HuH-7 (cell line): Measurements from ENCODE around the gene C8G.

ENCODE experiments used
- DNase-seq: peaks from one replicate; pipeline ENCODE4 v3.0.0; 2011; ENCODE audit warnings: low spot score

Gene C8G

DNA sequence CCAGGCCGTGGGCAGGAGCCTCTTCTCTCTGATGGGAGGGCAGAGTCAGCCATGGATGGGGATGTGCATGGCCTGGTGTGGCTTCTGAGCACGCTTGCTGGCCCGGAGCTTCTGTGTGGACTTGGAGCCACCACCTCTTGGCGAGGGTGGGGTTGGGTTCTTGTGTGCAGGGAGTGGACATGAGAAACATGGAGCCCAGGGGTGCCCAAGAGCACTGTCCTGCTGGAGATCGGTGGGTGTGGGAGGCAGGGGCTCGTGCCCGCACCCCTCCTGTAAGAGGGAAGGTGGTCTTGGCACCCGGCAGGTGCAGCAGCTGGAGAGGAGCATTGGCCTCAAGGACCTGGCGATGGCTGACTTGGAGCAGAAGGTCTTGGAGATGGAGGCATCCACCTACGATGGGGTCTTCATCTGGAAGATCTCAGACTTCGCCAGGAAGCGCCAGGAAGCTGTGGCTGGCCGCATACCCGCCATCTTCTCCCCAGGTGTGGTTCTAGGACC is 24.3 kb upstream of the C8G start:
- no peak for DNase-seq

DNA sequence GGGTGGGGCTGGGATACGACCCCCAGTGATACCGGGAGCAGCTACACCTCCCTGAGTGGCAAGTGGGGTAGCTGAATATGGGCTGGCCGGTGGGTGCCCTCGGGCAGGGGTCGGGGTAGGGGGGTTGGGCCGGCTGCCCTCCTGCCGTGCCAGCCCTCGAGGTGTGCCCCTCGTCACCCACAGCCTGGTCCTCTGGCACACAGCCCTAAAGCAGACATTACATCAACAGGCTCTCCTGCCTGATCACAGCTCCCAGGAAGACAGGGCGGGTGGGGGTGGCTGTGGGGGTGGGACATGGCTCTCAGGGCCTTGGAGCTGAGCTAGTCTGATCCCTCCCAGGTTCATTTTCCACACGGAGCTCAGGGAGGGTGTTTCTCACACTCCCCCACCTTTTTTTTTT is 23.7 kb upstream of the C8G start:
- DNase-seq: no peak

DNA sequence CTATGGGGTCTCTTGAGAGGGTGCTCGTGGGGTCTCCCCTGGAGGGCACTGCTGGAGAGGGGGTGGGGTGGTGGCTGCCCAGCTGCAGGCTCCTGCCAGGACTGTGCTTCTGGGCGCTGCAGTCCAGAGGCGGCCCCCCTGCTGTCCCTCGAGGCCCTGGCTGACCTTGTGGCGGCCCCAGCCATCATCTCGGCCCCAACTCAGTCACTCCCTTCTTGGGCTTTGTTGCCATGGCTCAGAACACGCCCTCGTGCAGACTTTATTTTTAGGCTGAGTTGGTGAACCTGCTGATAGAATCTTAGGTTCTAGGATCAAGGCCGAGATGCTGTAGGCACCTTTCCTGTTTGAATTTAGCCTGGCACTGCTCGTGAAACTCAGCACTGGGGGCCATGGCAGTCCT is 23.3 kb upstream of the C8G start:
- no peak for DNase-seq

DNA sequence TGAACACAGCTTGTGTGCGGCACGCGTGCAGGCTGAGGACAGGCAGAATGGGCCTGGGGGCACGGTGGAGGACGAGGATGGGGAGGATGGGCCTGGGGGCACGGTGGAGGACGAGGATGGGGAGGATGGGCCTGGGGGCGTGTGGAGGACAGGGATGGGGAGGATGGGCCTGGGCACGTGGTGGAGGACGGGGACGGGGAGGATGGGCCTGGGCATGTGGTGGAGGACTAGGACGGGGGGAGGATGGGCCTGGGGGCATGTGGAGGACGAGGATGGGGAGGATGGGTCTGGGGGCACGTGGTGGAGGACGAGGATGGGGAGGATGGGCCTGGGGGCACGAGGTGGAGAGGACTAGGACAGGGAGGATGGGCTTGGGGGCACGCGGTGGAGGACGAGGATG is 22.5 kb upstream of the C8G start:
- no peak for DNase-seq

DNA sequence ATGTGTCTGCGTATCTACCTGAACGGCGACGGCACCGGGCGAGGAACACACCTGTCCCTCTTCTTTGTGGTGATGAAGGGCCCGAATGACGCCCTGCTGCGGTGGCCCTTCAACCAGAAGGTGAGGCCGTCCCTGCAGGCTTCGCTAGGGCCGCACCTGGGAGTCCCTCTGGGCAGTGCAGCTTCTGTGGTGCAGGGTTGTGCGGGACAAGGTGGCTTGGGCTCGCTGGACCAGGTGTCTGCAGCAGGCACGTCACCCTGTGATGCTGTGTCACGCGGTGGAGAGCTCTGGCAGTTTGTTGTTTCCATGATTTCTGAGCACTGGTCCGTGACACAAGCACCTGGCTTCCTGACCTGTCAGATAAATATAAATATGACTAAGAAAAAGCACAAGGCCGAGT is 21.2 kb upstream of the C8G start:
- DNase-seq: no peak

DNA sequence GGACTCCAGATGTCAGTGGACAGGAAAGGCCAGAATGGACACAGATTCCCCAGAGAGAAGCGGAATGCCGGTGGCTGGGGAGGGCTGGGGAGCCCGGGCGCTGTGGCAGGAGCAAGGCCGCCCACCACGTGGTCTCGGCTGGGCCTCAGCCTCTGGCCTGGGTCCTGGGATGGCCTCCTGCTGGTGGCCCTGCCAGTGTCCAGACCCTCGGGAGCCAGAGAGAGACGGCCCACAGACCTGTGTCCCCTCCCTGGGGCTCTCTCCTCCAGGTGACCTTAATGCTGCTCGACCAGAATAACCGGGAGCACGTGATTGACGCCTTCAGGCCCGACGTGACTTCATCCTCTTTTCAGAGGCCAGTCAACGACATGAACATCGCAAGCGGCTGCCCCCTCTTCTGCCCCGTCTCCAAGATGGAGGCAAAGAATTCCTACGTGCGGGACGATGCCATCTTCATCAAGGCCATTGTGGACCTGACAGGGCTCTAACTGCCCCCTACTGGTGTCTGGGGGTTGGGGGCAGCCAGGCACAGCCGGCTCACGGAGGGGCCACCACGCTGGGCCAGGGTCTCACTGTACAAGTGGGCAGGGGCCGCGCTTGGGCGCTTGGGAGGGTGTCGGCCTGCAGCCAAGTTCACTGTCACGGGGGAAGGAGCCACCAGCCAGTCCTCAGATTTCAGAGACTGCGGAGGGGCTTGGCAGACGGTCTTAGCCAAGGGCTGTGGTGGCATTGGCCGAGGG is 19.5 kb upstream of the C8G start:
- DNase-seq: no peak

DNA sequence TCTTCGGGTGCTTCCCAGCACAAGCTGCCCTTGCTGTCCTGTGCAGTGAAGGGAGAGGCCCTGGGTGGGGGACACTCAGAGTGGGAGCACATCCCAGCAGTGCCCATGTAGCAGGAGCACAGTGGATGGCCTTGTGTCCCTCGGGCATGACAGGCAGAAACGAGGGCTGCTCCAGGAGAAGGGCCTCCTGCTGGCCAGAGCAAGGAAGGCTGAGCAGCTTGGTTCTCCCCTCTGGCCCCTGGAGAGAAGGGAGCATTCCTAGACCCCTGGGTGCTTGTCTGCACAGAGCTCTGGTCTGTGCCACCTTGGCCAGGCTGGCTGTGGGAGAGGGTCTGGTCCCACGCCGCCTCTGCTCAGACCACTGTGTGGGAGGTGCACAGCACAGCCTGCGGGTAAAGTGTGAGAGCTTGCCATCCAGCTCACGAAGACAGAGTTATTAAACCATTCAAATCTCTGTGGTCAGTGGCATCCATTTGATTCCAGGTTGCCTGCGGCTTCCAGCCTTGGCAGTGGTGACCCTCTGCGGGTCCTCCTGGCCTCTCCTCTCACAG is 18.8 kb upstream of the C8G start:
- no peak for DNase-seq

DNA sequence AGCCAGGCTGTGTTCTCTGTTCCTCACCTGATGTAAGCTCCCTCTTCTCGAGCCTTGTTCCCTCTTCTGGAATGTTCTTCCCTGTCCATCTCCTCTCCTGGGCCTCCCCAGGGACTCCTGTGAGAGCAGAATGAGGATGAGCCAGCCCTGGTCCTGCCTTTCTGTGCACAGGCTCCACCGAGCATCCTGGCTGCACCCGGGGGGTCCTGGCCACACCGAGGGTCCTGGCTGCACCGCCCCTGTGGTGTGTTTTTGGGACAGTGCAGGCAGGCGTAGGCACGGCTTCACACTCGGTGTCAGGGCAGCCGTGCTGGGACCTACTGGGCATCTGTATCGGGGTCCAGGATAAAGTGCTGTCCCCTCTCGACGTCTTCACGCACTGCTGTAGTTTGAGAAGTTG is 18.3 kb upstream of the C8G start:
- no peak for DNase-seq

DNA sequence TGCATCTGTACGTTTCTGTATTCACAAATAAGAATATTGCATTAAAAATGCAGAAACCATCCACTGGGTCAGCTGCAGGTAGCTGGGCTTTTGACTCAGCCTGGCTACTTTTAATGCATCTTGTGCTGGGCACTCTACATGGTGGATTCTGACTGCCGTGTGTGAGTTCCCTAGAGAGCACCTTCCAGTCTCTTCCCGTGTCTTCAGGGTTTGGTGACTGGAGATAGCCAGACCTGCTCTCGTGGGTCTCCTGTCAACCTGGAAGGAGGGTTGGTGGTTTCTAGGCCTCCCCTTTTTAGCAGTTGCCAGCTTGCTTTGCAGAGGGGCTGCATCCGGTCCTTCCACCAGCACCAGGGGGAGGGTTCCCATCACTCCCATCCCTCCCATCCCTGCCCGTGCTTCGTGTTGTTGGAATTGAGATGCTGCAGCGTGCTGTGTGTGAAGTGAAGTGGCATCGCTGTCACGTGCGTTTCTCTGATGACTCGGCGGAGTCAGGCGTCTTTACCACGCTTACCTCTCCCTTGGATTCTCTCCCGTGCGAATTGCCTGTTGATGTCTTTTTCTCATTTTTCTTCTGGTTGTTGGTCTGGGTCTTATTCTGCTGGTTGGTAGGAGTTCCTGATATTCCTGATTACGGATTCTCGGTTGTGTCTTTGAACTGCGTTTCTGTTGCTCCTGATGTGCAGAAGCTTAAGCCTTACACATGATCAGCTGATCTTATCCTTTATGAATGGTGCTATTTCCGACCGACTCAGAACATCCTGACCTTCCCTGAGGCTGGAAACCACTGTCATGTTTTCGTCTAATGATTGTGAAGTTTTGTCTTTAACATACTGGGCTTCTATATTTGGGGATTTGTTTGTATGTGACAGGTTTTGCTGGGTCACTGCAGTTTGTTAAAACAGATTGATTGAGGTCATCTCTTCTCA is 17.4 kb upstream of the C8G start:
- DNase-seq: no peak

DNA sequence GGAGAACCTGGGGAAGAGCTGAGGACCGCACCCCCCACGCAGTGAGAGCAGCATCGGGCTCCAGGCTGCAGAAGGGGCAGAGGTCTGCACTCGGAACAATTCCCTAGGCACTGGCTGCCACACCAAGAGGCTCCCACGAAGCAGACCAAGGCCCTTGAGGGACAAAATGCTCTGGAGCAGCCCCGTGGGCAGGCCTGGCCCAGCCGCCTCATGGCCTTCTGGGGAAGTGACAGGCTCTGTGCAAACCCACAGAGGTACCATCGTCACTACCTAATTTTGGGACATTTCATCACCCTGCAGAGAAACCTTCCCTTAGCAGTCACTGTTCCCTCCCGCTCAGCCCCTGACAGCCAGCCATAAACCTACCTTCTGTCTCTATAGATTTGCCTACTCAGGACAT is 16.5 kb upstream of the C8G start:
- no peak for DNase-seq

DNA sequence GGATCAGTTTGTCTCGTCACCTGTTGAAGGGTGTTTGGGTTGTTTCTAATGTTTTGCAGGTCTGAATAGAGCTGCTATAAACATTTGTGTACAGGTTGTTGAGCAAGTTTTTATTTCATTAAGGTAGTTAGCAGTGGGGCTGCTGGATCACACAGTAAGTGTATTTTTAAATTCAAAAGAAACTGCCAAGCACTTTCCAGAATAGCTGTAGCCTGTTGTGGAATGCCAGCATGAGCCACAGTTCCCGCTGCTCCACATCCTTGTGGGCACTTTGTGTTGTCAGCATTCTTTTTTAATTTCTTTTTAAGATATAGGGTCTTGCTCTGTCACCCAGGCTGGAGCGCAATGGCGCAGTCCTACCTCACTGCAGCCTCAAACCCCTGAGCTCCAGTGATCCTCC is 15.0 kb upstream of the C8G start:
- DNase-seq: no peak

DNA sequence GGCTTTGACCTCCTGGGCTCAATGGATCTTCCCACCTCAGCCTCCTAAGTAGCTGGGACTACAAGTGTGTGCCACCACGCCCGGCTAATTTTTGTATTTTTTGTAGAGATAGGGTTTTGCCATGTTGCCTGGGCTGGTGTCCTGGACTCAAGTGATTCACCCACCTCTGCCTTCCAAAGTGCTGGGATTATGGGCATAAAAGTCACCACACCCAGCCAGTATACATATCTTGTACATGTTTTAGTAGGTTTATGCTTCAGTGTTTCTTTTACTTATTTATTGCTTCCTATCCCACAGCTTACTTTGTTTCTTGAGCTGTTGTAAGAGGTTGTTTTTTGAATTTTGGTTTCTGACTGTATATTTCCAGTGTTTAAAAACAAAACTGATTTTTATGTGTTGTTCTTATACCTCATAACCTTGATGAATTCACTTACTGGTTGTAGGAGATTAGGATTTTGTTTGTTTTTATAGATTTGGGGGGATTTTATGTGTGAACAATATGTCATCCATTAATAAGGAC is 13.4 kb upstream of the C8G start:
- DNase-seq: no peak

DNA sequence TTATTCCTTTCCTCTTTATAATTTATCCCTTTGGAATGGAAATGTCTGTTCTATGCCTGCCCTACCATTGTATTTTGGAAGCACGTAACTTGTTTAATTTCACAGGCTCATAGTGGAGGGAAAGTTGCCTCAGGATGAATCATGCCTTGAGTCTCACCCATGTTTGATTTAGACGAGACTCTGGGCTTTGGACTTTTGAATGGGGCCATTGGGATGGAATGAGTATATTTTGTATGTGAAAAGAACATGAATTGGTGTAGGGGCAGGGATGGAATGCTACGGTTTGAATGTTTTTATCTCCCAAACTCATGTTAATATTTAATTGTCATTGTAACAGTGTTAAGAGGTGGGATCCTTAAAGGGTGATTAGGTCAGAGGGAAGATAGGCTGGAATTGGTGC is 10.8 kb upstream of the C8G start:
- DNase-seq: no peak

DNA sequence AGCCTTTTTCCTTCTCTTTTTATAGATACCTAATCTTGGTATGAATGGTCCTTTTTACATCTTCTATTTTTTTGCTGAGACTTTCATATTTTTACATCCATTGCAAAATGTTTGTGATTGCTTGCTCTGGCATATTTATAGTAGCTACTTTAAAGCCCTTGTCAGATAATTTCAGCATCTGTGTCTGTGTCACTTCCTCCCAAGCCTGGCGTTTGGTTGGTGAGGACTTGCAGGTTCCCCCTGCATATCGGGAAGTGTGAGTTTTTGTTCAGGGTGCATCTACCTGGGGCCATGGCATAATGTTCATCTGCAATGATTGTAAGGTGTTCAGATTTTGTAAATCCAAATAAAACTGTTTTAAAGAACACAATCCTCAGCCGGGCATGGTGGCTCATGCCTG is 9.4 kb upstream of the C8G start:
- no peak for DNase-seq

DNA sequence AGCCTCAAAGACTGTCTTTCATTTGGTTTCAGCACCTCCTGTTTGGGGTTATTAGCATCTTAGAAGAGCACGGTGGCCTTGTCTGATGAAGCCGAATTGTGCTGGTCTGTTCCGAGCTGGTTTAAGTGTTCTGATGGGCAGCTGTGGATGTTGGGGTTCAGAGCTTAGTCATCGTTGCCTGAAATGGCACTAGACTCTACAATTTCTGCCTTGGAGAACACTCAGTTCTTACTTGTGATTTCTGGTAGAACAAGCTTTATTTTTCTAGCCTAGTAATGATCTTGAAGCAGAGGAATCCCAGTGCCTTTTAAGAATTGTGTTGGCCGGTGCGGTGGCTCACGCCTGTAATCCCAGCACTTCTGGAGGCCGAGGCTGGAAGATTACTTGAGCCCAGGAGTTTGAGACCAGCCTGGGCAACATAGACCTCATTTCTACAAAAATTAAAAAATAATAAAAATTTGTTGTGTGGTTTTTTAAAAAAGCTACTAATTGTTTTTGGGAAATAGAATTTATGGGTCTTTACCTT is 8.3 kb upstream of the C8G start:
- no peak for DNase-seq

DNA sequence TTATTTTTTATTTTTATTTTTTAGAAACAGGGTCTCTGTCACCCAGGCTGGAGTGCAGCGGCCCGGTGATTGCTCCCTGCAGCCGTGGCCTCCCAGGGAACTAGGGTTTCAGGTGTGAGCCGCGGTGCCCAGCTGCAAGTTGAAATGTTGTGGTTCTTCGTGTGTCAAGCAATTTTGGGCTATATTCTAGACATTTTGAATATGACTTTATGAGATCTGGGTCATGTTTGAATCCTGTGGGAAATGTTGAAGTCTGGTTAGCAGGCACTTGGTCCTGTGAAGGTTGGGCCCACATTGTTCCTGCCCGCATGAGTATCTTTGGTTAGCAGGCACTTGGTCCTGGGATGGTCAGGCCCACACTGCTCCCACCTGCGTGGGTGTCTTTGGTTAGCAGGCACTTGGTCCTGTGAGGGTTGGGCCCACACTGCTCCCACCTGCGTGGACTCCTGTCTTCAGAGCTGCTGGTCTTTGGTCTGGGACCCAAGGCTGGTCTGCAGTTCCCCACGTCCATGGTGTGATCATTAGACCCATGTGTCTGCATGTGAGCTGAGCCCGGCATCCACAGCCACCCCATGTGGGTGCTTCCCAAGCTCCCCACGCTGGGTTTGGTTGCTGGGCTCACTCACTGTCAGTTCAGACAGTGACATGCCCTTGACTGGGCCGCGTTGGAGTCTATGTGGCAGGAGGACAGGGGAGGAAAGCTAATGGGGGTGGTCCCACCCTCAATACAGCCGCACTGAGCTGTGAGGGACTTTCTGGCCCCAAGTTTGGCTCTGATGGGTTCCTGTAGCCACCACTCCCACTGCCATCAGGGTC is 7.6 kb upstream of the C8G start:
- no peak for DNase-seq

DNA sequence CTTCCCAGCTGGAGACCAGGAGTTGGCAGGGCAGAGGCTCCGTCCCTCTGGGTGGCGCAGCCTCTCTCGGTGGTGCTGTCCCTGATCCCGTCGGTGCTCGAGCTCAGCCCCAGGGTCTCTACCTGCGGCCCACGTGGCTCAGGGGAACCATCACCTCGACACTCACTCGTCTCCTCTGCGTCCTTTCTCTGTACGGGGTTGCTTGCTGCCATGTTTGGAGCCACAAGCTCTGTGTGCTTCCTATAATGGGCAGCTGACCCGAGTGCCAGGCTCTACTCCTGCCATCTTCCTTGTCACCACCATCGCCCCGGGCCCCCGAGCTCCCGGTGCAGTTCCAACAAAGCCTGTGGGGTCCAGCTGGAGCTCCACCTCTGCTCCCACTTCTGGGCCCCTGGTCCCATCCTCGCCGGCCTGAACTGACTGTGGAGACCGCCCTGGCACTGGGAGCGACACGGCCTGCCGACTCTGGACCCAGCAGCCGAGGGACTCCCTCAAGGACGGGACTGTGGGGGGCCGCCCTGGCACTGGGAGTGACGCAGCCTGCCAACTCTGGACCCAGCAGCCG is 5.5 kb upstream of the C8G start:
- DNase-seq: no peak

DNA sequence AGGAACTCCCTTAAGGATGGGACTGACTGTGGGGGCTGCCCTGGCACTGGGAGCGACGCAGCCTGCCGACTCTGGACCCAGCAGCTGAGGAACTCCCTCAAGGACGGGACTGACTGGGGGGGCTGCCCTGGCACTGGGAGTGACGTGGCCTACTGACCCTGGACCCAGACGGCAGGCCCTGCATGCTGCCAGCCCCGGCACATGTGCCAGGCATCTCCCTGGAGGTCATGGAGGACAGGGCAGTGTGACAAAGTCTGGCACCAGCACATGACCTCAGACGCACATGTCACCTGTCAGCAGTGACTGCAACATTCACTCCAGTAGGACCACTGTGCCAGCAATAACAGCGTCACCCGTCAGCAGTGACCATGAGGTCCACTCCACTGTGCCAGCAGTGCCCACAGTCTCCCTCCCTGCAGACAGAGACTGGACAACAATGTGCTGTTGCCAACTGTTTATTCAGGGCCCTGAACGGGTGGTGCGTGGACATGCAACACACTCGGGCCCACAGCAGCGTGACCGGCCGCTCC is 5.0 kb upstream of the C8G start:
- no peak for DNase-seq

DNA sequence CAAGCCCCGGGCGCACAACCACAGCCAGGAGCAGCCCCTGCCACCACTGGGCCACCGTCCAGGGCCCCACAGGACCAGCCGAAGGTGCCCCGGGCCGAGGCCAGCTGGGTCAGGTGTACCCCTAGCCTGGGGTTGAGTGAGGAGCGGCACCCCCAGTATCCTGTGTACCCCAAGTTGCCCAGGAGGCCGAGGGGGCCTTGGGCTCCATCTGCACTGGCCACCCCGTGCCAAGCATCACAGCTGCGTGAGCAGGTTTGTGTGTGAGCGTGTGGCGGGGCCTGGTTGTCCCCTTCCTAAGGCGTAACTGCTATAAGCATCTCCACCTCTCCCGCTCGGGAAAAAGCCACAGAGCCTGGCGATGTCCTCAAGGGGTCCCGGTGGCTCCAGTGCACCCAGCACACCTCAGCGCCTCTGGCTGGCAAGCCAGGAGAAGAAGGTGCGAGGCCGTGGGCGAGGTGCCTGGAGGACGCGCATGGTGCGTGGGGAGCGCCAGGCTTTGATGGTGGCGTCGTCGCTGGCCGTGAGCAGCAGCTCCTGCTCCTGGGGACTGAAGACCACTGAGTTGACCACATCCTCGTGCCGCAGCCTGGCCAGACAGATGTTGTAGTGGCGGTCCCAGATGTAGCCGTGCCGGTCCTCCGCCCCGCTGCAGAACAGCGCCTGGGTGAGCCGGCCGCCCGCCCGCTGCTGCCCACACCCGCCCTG is 4.4 kb upstream of the C8G start:
- DNase-seq: no peak
